HG02571 (cell line): ENCODE data around the gene UBE2Q2.

ENCODE experiments used
- ATAC-seq: cut with Tn5 transposase; IDR thresholded peaks from one replicate; pipeline ENCODE4 v1.9.1; 2021; ENCODE audit warnings: mild to moderate bottlenecking, moderate library complexity; ENCODE audit not compliant: unreplicated experiment

The UBE2Q2 gene

DNA sequence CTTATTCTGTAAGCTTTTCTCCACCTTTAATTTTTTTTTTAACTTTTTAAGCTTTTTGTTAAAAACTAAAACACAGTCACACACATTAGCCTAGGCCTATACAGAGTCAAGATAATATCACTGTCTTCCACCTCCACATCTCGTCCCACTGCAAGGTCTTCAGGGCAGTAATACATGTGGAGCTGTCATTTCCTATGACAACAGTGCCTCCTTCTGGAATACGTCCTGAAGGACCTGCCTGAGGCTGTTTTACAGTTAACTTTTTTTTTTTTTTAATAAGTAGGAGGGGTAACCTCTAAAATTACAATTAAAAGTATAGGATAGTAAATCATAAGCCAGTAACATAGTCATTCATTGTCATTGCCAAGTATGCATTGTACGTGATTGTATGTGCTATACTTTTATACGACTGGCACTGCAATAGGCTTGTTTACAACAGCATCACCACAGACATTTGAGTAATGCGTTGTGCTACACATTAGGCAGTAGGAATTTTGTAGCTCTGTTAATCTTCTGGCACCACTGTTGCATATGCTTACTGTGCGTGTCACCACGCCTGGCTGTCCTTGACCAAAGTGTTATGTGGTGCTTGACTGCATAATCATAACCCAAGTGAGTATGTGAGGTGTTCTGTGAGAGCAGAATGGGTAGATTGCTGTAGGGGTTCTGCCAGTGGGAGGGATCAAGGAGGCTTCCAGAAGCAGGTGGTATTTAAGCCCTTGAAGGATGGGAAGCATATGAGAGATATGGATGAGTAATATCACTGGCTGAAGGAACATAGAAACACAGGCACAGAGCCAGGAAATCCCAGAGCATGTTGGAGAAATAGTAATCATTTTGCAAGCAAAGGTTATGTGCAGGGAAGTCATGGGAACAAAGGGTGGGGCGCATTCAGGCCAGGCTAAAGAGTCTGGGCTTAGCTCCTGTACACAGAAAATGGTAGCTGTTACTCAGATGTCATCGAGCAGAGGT is 78.8 kb downstream of the UBE2Q2 start:
- no peak for ATAC-seq

GRCh38 chr15:75923756-75924155 is 80.5 kb downstream of the UBE2Q2 start:
- ATAC-seq, result no peak

GRCh38 chr15:75924576-75924975 is 81.3 kb downstream of the UBE2Q2 start:
- ATAC-seq, result no peak

- no peak for ATAC-seq
Observed at GRCh38 chr15:75925440-75925839, 82.2 kb downstream of the UBE2Q2 start.

DNA sequence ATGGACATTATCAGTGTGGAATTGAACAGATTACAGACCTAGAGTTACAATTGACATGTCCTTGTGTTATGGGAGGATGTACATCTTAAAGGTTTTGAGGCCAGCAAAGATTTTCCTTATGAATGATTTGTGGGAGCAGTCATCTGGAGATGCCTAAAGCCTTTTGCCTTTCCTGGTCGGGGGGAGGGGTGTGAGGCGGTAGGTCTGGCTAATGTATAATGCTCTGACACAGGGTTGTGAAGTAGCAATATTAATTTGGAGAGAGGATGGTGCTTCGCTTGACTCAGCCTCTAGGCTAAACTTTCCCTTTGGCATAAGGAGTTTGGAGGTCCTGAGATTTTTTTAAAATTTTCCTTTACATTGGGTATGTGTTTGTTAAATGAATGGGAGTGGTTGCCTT is 83.7 kb downstream of the UBE2Q2 start:
- no peak for ATAC-seq

DNA sequence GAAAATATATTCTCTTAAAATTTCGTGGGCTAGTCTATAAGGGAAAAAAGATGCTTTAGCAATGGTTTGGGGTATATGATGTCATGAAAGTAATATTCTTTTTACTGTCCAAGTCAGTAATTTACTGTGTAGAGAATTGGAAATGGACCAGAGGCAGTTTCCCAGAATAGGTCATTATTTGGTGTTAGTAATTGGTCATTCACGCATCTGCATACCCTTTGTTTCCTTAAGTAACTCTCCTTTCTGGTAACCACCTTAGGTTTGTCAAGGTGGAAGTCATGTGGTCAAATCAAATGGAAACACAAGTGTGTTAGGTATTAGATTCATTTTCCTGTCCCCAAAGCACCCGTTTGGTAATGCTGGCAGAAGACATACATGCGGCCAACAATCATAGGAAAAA is 84.4 kb downstream of the UBE2Q2 start:
- ATAC-seq, result no peak

DNA sequence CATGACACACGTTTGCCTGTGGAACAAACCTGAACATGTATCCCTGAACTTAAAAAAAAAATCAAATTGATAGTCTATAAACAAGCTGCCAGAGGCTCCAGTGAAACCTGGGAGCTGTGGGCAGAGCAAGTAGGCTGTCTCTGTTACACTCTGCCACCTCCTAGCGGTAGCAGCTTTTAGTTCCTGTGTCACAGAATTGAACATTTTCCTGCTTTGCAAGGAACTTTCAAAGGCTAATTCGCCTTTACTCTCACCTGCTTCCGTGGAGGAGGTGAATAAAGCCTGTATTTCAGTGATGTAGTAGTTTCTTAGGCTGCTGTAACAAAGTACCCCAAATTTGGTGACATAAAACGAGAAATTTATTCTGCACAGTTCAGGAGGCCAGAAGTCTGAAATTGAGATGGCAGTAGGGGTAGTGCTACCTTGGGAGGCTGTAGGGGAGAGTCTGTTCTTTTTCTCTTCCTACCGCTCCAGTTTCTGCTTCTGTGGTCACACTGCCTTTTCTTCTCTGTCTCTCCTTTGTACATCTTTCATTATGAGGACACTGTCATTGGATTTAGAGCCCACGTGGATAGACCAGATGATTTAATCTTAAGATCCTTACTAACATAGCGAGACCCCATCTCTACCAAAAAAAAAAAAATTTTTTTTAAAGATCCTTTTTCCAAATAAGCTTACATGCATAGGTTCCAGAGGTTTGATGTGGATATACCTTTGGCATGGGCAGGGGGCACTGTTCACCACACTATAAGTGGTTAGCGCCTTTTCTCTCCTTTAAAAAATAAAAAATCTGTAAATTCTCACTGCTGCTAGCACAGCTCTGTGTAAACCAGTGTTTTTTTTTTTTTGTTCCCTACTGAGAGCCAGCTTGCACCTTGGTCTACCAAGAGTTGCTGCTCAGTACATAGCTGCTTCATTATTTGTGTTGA is 85.7 kb downstream of the UBE2Q2 start:
- ATAC-seq, result no peak

DNA sequence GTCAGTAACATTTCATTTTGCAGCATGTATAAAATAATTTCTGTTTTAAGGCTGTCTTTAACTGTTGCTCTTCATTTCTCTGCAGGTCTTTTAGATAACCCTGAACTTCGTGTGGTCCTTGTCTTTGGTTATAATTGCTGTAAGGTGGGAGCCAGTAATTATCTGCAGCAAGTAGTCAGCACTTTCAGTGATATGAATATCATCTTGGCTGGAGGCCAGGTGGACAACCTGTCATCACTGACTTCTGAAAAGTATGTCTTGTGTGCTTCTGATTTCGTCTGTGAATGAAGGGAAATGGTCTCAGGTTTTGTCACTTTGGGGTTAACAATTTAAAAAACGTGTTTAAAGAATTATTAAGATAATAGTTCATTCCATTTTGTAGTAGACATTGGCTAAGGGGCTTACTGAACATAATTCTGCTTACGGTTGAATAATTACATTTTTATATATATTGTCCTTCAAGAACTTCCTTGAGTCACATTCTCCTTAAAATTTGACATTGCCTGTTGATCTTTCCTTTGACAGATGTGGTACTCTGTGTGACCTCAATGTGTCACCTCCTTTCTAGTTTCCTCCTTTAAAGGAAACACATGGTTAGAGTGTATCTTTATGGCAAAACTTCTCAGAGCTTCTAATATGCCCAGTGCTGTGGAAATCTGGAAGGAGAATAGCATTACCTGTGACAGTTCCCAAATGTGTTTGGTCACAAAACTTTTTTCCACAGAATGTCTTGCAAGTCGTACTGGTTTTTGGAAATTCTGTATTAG is 86.7 kb downstream of the UBE2Q2 start:
- ATAC-seq, result no peak

GRCh38 chr15:75930866-75931265 is 87.6 kb downstream of the UBE2Q2 start:
- no peak for ATAC-seq

- no peak for ATAC-seq
Observed at GRCh38 chr15:75942464-75942863, 99.2 kb downstream of the UBE2Q2 start.

DNA sequence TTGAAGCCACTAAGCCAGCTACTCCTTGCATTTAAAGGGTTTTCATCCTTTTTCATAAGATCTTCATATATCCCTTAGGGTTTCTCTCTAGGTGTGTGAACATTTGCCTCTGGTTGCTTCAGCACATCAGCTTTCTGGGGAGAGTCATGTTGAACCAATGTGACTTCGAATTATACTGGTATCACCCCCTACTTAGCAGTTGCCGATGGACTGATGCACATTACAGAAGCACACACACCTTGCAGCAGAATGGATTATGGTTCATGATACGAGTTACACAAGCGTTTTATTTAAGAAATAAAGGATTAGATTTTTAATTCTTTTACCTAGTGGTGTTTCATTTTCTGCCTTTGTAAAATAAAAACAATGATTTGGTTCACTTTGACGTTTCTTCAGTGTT is 100.0 kb downstream of the UBE2Q2 start:
- ATAC-seq, result no peak

DNA sequence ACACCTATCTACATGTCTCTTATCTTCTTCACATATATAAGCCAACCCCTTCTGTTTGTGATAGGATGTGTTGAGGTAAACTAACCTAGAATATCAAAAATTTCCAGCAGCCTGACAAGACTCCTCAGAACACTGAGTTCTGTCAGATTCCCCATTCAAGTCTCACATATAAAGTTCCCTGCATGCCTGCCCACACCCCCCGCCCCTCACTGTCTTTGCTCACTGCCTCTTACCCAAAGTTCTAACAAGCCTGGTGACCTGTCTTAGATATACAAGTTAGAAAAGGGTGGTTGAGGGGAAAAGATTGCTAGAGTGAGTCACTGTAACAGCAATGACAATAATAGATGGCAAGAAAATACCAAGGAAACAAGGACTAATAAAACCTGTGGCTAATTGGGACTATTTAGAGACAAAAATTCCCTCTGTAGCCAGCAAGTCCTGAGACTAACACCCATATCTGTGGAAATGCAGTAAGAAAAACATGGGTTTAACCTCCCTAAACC is 100.5 kb downstream of the UBE2Q2 start:
- ATAC-seq, result no peak

DNA sequence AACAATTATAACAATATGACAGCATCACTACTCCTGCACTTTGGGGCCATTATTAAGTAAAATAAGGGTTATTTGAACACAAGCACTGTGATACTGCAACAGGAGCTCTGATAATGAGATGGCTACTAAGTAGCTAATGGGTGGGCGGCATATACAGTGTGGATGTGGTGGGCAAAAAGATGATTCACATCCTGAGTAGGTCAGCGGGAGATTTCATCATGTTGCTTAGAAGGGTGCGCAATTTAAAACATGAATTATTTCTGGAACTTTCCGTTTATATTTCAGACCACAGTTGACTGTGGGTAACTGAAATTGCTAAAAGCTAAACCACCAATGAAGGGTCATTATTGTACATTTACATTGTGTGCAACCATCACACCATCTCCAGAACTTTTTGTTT is 102.7 kb downstream of the UBE2Q2 start:
- ATAC-seq, result no peak

- no peak for ATAC-seq
Observed at GRCh38 chr15:75947092-75947491, 103.8 kb downstream of the UBE2Q2 start.

- no peak for ATAC-seq
Observed at GRCh38 chr15:75948761-75949296, 105.6 kb downstream of the UBE2Q2 start.
